Tongue (tissue), 2 donors: ENCODE measurements around the gene F7. TPM values are rescaled to one million over a fixed set of nuclear protein-coding genes. Genes with fewer than 3 reads are reported as not detected.
"Not testable (repeated sequence)": the region's sequence is repeated elsewhere in the genome, so short reads cannot be mapped to it uniquely, and the experiment has no call there.

Experiments used
- DNase-seq: peaks from one replicate; pipeline ENCODE4 v3.0.0-alpha.2; 2015
- total RNA-seq: library from RNA; depleted of rRNA; stranded (reverse); fragments of >200 nt; gene quantifications from one replicate; pipeline ENCODE4 v1.2.3, GENCODE V29; 2014

Gene F7
- total RNA-seq, 1 donor from 2014 or later, result 1.6 TPM

DNA sequence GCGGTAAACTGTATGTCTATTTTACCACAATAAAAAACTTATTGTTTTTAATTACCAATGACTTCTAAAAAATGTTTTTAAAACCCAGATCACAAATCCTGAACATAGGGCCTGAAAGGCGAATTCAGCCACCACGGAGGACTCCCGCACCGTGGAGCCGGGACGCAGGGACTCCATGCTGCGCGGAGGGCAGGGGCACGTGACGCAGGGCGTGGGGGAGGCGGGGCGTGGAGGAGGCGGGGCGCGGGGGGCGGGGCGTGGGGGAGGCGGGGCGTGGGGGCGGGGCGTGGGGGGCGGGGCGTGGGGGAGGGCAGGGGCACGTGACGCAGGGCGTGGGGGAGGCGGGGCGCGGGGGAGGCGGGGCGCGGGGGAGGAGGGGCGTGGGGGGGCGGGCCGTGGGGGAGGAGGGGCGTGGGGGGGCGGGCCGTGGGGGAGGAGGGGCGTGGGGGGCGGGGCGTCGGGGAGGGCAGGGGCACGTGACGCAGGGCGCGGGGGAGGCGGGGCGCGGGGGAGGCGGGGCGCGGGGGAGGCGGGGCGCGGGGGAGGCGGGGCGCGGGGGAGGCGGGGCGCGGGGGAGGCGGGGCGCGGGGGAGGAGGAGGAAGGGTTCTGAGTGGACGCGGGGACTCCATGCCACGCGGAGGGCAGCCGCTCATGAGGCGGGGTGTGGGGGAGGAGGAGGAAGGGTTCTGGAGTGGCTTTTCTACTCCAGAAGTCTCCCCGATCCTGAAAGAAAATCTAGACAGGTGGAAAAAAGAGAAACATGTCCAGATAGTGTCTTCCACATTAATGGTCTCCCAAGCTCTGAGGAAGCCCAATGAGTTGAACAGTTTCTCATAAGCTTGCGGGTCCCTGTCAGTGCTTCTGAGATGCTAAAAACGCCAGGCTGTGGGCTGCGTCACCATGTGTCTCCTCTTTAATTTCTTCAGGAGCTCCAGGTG is 48.5 kb downstream of the F7 start:
- DNase-seq, result peak; percentile 85

DNA sequence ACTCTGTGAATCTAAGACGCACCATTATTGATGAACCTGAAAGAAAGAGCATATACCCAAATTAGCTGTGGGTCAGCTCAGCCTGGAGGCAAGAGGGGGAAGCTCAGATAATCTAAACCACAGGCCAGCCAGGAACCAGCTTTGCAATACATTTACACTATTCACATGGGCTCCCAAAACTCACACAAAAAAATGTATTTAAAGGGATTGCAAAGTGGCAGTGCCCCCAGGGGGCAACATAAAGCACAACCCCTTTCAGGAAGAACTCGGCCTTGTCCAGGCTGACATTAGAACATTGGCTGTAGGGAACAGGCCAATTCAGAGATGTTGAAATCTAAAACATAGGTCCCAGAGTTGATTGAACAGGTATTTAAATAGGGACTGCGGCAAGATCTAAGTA is 49.6 kb downstream of the F7 start:
- DNase-seq, result no peak

- no peak for DNase-seq
Observed at GRCh38 chr13:113155982-113156655, 50.5 kb downstream of the F7 start.

DNA sequence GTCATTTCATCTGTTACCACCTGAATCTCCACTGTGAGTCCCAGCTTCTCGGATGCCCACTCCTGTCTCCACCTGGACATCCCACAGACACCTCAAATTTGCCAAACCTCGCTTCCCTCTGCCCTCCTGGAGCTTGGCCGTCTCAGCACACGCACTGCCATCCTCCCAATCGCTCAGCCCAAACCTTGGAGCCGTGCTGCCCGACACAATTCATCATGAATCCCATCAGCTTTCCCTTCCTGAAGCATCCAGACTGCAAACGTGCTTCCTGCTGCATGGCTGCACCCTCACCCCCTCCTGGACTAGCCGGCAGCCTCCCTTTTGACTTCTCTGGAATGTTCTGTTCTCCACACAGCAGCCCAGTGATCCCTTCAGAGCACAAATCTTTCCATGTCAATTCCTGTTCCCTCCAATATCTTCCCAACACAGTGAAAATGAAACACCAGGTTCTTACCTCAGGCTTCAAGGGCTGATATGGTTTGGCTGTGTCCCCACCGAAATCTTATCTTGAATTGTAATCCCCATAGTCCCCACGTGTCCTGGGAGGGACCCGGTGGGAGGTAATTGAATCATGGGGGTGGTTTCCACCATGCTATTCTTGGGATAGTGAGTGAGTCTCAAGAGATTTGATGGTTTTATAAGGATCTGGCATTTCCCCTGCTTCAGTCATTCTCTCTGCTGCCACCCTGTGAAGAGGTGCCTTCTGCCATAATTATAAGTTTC is 51.8 kb downstream of the F7 start:
- DNase-seq, result no peak

DNA sequence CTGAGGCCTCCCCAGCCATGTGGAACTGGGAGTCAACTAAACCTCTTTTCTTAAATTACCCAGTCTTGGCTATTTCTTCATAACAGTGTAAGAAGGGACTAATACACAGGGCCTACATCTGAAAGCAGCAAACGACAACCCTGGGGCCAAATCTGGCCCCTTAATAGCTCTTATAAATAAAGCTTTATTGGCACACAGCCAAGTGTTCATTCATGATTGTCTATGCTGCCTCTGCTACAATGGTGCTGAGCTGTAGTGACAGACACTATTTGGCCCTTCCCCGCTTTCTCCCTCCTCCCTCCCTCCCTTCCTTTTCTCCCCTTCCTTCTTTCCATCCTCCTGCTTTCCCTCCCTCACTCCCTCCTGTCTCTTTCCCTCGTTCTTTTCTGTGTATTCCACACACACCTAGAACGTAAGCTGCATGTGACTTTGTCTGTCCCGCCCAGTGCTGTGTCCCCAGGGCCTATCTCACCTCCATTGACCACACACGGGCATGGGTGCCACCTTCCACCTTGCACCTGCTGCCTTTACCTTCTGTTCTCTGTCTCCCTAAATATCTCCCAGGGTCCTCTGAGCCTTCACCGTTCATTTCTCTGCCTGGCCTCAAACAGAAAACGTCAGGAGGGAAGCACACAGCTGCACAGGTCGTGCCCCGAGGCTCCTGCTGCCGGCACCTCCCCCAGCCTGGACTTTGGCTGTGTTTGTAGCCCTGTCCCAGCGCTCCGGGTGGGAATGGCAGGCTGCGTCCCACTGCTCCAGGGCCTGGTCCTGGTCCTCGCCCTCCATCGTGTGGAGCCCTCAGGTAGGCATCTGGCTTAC is 52.5 kb downstream of the F7 start, which contains the start of gene PROZ:
Gene PROZ (plus strand): TSS at position 720 of the 819 bp plus-strand sequence. CDS start 13 bp downstream, at position 733.
- DNase-seq, result no peak

- no peak for DNase-seq
Observed at GRCh38 chr13:113158946-113159345, 53.4 kb downstream of the F7 start.

DNA sequence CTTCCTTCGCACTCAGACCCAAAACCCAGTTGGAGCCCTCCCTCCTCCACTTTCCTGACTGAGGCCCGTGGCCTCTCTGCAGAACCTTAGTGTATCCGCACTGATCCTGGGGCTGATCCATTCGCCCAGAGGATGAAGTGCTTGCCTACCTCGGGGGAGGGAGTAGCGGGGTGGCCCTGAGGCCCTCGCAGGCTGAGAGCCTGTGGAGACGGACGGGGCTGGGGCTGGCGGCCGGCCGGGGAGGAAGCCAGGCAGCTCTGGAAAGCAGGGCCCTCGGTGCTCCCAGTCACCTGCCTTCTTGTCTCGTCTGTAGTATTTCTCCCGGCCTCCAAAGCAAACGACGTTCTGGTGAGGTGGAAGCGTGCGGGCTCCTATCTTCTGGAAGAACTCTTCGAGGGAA is 54.1 kb downstream of the F7 start:
- DNase-seq, result no peak

DNA sequence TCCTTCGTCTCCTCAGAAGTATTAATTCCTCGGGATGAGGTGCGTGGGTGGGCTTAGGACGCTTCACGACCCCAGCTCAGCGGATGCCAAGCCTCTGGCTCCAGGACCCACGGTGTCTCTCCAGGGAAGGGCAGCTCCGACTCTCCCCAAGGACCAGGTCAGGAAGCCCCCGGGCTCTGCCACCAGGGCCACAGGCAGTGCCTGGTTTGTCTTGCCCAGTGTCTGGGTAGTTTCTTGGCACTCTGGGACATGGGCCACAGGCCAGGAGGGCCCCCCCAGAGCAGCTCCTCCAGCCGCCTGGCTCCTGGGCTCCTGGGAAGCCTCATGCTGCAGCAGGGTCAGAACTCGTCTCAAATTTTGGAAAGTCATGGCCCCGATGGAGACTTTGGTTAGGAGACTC is 55.4 kb downstream of the F7 start:
- no peak for DNase-seq

GRCh38 chr13:113161433-113161832 is 55.8 kb downstream of the F7 start:
- no peak for DNase-seq

DNA sequence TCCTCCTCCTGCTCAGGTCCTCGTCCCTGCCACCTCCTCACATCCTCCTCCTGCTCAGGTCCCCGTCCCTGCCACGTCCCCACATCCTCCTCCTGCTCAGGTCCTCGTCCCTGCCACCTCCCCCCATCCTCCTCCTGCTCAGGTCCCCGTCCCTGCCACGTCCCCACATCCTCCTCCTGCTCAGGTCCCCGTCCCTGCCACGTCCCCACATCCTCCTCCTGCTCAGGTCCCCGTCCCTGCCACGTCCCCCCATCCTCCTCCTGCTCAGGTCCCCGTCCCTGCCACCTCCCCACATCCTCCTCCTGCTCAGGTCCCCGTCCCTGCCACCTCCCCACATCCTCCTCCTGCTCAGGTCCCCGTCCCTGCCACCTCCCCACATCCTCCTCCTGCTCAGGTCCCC is 56.4 kb downstream of the F7 start:
- not testable (repeated sequence) for DNase-seq

DNA sequence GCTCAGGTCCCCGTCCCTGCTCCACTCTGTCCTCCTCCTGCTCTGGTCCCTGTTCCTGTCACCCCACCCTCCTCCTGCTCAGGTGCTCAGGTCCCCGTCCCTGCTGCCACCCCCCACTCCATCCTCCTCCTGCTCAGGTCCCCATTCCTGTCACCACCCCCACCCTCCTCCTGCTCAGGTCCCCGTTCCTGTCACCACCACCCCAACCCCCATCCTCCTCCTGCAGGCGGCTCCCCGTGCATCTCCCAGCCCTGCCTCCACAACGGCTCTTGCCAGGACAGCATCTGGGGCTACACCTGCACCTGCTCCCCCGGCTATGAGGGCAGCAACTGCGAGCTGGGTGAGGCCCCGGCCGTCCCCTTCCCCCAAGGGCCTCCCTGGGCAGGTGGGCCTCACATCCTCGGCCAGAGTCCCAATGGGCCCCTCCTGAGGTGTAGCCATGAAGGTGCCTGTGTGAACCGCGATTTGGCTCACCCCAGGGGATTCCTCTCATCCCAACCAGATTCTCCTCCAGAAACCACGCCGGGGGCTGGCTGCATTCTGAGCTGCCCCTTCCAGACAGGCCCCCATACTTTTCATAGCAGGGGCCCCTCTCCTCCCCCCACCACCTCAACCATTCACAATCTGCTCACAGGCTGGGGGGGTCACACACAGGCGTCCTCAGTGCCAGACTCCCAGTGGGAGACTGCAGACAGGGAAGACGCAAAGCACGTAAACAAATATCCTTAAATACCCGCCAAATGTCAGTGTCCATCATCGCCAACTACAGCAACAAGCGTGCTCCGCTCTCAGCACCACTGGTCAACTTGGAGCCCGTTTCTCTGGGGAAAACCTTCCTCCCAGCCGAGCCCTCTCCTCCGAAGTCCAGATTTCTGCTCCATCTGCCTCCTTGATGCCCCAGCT is 57.4 kb downstream of the F7 start:
- DNase-seq, result peak; percentile 66

DNA sequence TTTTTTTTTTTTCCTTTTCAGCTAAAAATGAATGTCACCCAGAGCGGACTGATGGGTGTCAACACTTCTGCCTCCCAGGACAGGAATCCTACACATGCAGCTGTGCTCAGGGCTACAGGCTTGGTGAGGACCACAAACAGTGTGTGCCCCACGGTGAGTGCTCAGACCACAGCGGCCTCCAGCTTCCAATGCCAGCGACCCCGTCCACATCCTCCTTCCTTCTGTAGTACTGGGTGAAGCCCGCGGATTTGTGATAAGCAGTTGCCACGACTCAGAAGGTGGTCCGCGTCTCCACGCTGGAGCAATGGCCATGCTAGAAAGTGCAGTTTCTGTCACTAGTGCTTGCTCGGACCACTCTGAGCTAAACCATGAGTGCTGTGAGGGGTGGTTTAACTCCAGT is 58.9 kb downstream of the F7 start:
- DNase-seq, result no peak

- DNase-seq, result no peak
Observed at GRCh38 chr13:113166266-113166665, 60.7 kb downstream of the F7 start.

DNA sequence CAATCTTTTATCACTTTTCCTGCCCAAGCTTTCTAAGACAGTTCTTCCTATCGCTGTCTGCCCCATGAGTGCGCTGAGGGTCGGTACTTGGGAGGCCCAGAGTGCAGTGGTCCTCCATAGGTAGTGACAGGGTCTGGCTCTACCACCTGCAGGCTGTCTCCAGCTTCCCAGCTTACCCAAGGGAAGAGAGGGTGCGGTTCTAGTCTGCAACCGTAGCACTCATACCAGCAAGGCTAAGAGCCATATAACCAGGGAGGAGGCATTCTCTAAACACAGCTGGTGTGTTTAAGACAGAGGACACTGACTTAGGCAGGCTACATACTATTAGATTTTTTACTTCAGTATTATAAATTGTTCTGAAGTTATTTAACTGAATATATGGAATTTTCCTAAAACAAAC is 61.1 kb downstream of the F7 start:
- DNase-seq, result no peak

DNA sequence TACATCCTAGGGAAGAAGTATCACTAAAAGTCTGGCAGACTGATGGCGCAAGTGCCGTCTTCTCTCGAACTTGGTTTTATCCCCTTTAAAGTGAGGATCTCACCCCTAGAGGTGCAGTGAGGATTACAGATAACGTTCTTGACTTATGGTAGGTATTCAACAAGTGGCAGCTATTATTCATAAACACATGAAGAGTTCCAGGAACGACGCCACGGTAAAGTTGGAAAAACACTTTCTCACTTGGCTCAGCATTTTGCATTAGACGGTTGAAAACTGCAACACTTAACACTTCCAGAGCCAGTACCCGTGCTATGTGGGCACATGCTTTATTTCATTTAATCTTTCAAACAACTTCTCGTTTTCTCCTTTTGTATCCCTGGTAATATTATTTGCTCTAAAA is 61.6 kb downstream of the F7 start:
- no peak for DNase-seq

- DNase-seq, result no peak
Observed at GRCh38 chr13:113167575-113167974, 62.0 kb downstream of the F7 start.

DNA sequence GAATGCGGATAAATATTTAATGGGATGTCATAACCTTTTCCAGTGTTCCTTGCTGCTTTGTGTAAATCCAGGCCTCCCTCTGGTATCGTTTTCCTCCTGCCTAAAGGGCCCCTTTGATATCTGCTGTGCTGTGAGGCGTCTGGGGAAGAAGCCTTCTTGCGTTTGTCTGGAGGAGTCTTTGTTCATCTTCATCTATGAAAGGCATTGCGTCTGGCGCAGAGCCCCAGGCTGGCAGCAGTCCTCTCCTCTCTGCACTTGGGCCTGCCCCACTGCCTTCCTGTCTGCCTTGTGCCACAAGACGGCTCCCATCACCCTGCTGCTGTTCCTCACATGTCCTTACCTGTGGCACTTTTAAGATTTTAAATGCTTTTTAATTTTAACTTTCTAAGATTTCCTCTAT is 62.6 kb downstream of the F7 start:
- DNase-seq, result no peak

DNA sequence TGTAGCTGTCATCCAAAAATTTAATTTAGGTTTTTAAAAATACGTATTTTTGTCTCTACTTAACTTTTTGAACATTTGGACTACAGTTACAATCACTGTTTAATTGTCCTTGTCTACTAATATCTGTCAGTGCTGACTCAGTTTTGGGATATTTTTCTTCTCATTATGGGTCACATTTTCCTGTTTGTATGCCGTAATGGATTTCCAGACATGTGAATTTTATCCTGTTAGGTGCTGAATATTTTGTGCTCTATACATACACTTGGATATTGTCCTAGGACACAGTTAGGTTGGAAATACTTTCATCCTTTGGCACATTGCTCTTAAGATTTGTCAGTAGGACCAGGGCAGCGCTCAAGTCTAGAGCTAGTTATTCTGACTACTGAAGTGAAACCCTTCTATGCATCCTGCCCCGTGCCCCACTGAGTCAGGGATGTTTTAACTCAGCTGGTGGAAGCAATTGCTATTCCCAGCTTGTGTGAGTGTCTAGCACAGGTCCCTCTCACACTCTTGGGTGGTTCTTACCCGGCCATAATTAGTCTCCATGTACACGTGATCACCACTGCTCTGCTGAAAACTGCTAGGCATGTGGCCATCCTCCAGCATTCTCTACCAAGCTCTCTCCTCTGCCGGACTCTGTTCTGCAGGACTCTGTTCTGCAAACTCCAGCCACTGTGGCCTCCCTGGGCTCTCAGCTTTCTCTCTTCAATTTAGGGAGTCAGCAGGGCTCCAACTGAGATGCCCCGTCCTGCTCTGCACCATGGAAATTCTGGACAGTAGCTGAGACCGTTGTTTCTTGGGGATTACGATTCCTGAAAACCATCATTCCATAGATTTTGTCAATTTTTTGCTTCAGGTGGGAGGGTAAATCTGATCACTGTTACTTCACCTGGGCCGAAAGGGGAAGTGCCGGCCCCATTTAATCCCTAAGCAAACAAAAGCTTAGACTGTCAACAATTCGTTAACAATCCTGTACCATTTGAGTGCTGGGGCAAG is 64.0 kb downstream of the F7 start:
- DNase-seq, result no peak
